Lower leg skin (tissue), 3 donors: ENCODE data around the gene PRF1.

Experiments
- POLR2A ChIP-seq, 2 donors: fragments of 450-650 bp; IDR thresholded peaks; one replicate each; pipeline ENCODE4 v1.6.1; 2016 to 2017; ENCODE audit warnings: antibody characterized with exemption in 2 of 2, mild to moderate bottlenecking in 1 of 2, moderate library complexity in 1 of 2
- TF ChIP-seq, protein P1 (sequence below), 3 donors: fragments of 450-650 bp; IDR thresholded peaks; one replicate each; pipeline ENCODE4 v1.5.1; 2016; ENCODE audit warnings: antibody characterized with exemption in 3 of 3, mild to moderate bottlenecking in 3 of 3, moderate library complexity in 2 of 3

DNA sequence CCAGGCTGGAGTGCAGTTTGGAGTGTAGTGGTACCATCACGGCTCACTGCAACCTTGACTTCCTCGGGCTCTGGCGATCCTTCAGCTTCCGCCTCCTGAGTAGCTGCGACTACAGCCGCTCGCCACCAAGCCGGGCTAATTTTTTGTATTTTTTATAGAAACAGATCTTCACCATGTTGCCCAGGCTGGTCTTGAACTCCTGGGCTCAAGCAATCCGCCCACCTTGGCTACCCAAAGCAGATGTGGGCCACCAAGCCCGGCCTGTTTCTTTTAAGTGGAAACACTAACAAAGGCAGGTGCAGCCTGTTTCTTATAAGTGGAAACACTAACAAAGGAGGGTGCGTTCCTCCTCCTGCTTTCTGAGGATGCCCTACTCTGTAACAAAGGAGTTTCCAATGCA, 18.2 kb downstream of the PRF1 start:
- TF ChIP-seq POLR2A (IDR thresholded peaks at IDR 0.05): no peak
- TF ChIP-seq, protein P1, sequence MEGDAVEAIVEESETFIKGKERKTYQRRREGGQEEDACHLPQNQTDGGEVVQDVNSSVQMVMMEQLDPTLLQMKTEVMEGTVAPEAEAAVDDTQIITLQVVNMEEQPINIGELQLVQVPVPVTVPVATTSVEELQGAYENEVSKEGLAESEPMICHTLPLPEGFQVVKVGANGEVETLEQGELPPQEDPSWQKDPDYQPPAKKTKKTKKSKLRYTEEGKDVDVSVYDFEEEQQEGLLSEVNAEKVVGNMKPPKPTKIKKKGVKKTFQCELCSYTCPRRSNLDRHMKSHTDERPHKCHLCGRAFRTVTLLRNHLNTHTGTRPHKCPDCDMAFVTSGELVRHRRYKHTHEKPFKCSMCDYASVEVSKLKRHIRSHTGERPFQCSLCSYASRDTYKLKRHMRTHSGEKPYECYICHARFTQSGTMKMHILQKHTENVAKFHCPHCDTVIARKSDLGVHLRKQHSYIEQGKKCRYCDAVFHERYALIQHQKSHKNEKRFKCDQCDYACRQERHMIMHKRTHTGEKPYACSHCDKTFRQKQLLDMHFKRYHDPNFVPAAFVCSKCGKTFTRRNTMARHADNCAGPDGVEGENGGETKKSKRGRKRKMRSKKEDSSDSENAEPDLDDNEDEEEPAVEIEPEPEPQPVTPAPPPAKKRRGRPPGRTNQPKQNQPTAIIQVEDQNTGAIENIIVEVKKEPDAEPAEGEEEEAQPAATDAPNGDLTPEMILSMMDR (IDR thresholded peaks at IDR 0.05): no peak
